Gastrocnemius medialis (tissue), 4 donors: ENCODE results near the gene RIMBP2.

Experiments
- CTCF ChIP-seq, 5 experiments: fragments of 450-650 bp in 3 of 5; fragments of 200-600 bp in 2 of 5; sonication (generic) in 2 of 5; IDR thresholded peaks in 4 of 5; conservative IDR thresholded peaks in 1 of 5; 1 replicate in 4 of 5; 2 replicates in 1 of 5; pipeline ENCODE4 v1.5.1; 2016 to 2019; ENCODE audit warnings: antibody characterized with exemption in 5 of 5, mild to moderate bottlenecking in 3 of 5, moderate library complexity in 3 of 5
- POLR2A ChIP-seq, 2 donors: fragments of 450-650 bp; IDR thresholded peaks; one replicate each; pipeline ENCODE4 v1.6.1; 2017; ENCODE audit warnings: antibody characterized with exemption in 2 of 2, mild to moderate bottlenecking in 2 of 2, moderate library complexity in 2 of 2

GRCh38 chr12:130523863-130524614 lies 192.1 kb downstream of the RIMBP2 start:
- TF ChIP-seq CTCF (IDR thresholded peaks at IDR 0.05 in 4 of 5, conservative IDR thresholded peaks at IDR 0.05 in 1 of 5) (no peak), POLR2A (IDR thresholded peaks at IDR 0.05) (no peak)
